GM18511 (cell line): ENCODE results near the gene MSRB1.

Experiments used
- ATAC-seq: cut with Tn5 transposase; IDR thresholded peaks from one replicate; pipeline ENCODE4 v1.9.1; 2021; ENCODE audit warnings: mild to moderate bottlenecking, moderate library complexity; ENCODE audit not compliant: unreplicated experiment

The MSRB1 gene, protein sequence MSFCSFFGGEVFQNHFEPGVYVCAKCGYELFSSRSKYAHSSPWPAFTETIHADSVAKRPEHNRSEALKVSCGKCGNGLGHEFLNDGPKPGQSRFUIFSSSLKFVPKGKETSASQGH

DNA sequence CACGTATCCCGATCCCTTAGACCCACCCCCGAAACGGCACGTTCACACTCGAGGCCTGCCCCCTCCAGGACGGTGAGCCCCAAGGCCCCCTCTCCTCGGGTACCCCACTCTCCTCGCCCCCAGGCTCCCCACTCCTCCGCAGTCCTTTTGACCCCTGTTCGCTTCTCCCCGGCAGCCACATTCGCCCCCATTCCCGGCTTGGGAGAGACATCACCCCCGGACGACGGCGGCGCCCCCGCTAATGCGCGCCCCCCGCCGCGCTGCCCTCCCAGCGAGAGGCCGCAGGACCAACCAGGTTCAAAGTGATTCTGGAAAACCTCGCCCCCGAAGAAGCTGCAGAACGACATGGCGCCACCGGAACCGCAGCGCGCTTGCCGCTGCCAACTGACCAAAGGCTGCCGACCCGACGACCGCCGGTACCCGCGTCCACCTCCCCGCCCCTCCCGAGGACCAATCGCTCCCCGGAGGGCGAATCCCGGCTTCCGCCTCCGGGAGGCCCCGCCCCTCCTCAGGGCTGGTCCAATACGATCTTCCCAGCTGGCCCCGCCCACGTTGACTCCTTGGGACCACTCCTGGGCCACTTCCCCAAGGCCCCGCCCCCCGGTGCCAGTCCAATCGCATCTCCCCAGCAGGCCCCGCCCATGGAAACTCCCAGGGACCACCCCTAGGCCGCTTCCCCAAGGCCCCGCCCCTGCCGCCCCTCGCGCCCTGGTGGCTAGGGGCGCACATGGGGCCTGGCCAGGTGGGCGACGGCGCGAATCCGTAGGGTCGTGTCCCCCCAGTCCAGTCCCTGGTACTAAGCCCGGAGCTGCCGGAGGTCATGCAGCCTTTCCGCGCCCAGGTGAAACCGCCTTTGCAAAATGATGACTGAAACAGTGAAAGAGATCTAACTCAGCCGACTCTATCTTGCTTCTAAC lies at the start of gene MSRB1:
MSRB1 (minus strand) TSS at position 390 of the 917 bp plus-strand sequence; CDS start at position 347, 43 bp downstream.
- peak; percentile 93 for ATAC-seq

DNA sequence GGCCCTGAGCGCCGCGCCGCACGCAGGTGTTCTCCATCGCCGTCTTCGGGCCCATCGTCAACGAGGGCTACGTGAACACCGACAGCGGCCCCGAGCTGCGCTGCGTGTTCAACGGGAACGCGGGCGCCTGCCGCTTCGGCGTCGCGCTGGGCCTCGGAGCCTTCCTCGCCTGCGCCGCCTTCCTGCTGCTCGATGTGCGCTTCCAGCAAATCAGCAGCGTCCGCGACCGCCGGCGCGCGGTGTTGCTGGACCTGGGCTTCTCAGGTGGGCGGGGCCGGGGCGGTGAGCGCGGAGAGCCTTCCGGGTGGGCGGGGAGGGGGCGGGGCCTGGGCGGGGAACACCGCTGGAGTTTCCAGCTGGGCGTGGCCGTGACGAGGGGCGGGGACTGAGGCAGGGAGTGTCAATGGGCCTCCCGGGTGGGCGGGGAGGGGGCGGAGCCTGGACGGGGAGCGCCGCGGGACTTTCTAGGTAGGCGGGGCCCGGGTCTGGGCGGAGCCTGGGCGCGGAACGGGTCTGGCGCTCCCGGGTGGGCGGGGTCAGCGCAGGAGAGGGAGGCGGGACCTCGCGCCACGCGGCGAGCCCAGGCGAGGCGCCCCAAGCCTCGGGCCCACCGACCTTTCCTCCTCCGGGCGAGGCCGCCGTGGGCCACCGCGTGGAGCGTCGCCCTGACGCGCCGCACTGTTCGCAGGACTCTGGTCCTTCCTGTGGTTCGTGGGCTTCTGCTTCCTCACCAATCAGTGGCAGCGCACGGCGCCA lies 49.1 kb upstream of the MSRB1 start:
- ATAC-seq = peak; percentile 47

DNA sequence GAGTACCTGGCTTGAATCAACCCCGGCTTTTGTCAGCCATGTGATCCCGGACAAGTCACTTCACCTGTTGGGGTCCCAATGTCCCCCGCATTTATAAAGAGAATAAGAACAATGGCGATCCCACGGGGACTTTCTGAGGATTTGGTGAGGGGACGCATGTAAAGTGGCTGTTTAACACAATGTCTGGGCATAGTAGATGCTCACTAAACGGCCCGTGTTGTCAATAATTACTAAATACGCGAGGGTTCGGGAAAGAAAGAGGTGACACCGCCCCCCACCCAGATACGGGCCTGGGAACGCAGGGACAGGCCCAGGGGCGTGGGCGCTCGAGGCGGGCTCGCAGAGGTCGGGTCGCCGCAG lies 48.6 kb upstream of the MSRB1 start:
- no peak for ATAC-seq

DNA sequence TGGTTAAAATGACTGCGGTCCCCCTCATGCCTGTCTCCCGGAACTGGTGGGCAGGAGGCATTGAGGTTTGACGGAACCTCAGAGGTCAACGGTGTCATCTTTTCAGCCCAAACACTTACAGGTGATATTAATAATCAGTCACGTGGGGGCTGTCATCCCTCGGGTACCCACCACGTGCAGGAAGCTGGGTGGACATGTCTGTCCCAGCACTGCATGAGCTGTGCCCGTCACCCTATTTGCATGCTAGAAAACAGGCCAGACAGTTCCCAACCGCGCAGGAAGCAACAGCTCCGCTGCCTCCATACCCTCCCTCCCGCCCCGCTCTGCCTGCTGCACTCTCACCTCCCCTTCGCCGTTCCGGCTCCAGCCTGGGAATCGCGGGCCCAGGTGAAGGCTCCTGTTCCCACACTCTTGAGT lies 48.1 kb upstream of the MSRB1 start:
- ATAC-seq = peak; percentile 49

DNA sequence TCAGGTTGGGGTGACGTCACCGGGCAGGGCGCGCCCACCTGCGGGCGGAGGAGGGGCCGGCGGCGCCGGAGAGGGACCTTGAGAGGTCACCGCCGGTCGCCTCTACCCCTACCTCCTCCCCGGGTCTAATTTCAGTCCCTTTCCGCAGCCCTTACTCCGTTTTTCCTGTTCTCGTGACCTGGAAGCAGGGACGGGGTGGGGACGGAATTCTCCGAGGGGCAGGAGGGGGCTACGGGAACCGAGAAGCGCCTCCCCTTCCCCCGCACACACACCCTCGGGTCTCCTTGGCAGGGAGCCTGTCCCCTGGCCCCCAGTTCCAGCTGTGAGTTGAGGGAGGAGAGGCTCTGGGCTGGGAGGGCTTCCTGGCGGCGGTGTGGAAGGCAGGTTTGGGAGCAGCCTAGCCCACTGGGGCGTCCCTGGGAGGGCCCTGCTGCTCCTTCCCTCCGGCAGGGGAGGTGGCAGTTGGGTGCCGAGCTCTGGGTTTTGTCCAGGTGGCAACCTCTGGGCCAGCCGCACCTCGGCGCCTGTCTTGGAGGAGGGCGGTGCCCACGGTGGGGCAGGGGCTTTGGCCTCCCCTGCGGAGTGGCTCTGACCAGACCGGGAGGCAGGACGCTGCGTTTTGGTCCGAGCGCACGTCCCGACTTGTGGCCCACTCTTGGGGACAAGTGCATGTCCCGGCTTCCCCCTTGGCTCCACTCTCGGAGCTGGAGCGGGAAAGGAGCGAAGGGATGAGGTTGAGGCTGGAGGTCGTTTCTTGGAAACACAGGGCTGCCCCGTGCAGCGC lies 47.5 kb upstream of the MSRB1 start:
- ATAC-seq = peak; percentile 10

DNA sequence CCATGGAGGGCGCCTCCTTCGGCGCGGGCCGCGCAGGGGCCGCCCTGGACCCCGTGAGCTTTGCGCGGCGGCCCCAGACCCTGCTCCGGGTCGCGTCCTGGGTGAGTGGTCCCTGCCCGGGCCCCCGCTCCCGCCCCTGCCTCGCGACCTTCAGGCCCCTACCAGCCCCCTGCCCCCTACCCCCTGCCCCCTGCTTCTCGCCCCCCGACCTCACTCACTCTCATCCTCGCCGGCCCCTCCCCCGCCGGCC lies 47.0 kb upstream of the MSRB1 start:
- ATAC-seq = no peak

DNA sequence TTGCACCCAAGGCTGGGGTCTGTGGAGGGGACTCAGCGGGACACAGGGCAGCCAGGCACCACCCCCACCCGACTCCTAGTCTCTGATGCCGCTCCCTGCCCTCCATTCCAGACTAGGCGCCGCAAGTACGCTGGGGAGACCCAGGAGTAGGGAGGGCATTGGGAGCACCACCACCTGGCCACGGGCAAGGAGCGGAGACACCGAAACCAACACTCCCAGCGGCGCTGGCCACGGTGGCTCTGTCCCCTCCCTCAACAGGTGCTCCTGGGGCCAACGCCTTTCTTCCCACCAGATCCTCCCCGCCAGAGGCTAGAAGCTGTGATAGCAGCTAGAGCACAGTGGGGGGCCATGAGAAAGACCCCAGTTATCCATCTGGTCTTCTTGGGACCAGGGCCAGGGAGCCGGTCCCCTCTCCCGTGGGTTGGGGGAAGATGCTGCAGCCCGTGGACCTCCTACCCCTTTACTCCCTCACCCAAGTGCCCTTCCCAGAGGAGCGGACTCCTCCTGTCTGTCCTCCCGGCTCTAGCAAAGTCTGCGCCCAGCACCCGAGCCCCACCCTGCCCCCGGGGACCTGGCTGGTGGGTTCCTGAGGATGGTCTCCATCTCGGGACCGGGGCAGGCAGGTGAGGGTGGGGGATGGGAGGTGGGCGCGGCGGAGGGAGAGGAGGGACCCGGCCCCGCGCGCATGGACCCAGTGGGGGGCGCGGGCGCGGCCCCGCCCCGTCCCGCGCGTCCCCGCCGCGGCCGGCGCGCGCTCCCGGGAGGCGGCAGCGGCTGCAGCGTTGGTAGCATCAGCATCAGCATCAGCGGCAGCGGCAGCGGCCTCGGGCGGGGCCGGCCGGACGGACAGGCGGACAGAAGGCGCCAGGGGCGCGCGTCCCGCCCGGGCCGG lies 46.5 kb upstream of the MSRB1 start, which contains the start of gene SYNGR3:
SYNGR3 (plus strand) TSS at position 762 of the 892 bp plus-strand sequence. CDS start 133 bp downstream, outside the sequence.
- ATAC-seq = no peak

DNA sequence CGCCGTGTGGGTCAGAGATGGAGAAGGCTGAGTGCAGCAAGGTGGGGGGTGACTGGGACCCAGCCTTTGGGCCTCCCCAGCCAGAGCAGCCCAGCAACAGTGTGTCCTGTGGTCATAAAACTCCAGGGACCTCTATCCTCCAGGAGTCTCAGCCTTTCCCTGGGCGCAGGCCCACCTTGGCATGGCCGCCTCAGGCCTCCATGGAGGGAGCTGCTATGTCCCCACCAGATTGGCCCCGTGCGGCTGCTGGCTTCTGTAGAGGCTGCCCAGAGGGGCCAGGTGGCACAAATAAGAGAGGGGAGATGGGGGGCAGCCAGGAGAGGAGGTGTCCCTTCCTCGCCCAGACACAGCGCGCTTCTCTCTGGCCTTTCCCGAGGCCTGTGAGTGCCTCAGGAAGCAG lies 44.2 kb upstream of the MSRB1 start:
- ATAC-seq = no peak

DNA sequence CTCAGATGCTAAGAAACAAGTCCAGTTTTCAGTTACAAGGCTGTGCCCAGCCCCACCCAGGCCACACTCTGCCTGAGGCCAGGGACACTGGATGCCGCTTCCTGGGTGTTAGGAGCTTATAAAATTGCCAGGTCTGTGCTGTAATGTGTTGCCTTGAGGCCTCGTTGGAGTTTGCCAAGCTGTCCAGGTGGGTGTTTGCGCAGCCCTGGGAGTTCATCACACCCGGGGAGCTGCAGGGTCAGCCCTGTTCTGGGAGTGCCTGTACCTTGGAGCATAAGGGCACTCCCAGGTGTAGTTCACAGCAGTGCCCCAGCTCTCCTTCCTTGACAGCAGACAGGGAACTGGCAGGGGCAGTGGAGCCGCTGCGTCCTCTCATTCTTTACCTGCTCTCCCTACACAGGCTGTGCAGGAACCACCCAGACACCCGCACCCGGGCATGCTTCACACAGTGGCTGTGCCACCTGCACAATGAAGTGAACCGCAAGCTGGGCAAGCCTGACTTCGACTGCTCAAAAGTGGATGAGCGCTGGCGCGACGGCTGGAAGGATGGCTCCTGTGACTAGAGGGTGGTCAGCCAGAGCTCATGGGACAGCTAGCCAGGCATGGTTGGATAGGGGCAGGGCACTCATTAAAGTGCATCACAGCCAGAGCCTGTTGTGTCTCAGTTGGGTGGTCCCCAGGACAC lies 42.6 kb upstream of the MSRB1 start:
- no peak for ATAC-seq

DNA sequence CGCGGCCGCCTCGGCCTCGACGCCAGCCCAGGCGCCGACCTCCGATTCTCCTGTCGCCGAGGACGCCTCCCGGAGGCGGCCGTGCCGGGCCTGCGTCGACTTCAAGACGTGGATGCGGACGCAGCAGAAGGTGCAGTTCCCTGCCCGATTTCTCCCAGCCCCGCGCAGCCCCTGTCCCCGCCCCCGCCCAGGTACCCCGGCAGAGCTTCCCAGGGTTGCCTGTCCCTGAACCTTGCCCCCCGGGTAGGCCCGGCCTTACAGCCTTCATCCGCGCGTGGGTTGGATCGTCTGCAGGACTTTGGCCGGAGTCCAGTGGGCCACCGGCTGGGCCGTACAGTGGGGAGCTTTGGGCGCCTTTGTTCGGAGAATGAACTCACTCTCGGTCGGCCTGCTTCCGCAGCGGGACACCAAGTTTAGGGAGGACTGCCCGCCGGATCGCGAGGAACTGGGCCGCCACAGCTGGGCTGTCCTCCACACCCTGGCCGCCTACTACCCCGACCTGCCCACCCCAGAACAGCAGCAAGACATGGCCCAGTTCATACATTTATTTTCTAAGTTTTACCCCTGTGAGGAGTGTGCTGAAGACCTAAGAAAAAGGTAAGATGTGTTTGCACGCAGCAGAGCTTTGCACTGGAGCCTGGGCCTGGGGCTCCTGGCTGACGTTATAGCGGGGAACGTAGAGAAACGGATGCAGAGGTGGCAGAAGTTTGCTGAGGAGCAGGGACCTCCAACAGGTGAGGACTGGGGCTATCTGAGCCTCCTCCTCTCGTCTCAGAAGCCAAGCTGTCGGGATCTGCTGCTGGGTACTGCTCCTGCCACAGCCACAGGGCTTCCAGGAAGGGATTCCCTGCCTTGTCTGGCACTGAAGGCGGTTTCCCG lies 41.6 kb upstream of the MSRB1 start:
- ATAC-seq = peak; percentile 9

DNA sequence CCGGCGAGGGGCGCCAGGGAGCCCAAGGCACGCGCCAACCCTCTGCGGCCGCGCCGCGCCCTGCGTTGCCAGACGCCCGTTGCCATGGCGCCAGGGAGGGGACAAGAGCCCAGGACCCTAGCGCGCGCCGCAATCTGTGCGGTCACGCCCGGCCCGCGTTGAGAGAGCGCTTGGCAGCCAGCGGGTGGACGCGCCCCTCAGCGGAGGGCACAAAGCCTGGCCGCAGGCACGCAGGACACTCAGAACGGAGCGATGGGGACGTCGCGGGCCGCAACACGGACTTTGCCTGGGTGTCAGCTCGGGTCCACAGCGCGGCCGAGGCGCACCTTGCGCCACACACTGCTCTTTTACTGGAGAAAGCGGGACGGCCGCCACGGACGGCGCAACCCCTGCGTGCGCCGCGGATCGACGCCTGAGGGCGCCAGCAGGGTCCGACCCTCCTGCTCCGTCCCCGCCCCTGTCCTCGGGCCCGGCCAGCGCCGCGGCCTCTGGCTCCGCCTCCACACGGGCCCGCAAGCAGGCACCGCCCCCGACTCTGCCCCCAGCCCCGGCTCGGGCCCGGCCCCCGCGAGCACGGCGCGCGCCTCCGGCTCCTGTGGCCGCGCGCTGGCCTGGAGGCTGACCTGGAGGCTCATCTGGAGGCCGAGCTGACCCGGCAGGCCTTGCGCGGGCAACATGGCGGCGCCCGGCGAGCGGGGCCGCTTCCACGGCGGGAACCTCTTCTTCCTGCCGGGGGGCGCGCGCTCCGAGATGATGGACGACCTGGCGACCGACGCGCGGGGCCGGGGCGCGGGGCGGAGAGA lies 40.7 kb upstream of the MSRB1 start, which contains the start of gene GFER:
GFER (plus strand) TSS at position 650 of the 803 bp plus-strand sequence; CDS start at position 676, 26 bp downstream.
- ATAC-seq = peak; percentile 80

DNA sequence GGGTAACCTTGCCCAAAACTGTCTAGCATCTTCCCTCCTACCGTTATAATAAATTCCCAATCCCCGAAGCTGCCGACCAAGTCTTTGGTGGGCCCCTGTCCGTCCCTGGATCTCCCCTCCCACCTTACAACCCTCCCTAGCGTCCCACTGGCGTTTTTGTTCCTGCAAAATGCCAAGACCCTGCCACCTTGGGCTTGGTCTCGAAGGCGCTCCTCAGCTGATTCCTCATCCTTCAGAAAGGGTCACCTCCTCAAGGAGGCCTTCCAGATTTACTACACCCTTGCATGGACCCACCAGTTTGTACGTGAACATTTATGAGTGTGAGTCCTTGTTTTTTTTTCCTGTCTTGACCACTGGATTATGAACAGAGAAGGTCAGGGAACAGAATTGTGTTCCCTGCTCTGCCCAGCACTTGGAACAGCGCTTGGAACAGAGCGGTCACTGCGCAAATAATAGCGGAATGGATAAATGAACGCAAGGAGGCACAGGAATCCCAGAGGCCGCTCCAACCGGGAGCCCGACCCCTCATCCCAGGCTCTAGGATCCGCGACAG lies 40.1 kb upstream of the MSRB1 start:
- ATAC-seq = no peak

DNA sequence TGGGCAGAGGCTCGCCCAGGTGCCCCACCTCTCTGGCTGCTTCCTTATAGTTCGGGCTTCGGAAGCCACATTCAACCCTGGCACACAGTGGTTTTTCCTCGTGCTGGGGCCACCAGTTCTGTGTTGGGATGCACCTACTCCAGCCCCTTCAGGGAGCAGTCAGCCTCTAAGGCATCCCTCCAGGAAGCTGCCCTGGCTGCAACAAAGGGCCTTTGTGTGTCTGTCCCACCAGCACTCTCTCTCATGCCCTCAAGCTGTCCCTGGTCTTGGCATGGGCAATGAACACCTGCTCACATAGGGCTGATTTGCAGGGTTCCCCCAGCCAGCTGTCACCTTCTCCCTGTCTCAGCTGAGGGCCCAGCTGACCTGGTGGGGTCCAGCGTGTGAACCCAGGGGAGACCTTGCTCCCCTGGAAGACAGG lies 39.0 kb upstream of the MSRB1 start:
- ATAC-seq = no peak

DNA sequence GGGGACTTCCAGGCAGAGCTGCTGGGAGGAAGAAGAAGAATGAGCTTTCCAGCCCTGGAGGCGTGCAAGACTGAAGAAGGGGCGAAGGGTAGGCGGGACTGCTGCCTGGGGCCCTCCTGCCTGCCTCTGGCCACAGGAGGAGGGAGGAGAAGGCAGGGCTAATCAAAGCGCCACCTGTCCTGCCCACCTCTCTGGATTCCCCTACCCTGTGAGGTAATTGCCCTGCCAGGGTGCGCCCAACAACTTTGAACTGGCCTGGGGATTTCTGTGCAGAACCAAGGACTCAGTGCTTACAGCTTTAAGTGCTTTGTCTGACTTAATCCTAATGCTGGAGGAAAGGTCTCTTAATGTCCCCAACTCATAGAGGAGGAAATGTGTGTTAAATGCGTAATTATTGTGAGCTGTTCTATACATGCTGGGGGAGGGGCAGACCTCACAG lies 38.4 kb upstream of the MSRB1 start, which contains the start of gene NOXO1:
NOXO1 (minus strand) TSS at position 72 of the 439 bp plus-strand sequence. CDS start 290 bp downstream, outside the sequence.
- ATAC-seq = no peak

DNA sequence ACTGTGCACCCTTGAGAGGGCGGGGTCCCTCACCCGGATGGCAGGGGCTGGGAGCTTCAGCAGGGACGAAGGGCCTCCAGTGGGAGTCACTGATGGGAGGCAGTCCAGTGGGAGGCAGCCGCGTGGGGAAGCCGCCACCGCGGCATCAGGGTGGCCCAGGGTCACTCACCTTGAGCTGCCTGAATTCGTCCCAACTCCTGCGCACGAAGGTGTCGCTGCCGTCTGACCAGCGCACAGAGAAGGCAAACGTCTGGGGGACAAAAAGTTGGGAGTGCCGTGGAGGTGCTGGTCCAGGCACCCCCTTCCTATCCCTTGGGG lies 37.7 kb upstream of the MSRB1 start:
- no peak for ATAC-seq

DNA sequence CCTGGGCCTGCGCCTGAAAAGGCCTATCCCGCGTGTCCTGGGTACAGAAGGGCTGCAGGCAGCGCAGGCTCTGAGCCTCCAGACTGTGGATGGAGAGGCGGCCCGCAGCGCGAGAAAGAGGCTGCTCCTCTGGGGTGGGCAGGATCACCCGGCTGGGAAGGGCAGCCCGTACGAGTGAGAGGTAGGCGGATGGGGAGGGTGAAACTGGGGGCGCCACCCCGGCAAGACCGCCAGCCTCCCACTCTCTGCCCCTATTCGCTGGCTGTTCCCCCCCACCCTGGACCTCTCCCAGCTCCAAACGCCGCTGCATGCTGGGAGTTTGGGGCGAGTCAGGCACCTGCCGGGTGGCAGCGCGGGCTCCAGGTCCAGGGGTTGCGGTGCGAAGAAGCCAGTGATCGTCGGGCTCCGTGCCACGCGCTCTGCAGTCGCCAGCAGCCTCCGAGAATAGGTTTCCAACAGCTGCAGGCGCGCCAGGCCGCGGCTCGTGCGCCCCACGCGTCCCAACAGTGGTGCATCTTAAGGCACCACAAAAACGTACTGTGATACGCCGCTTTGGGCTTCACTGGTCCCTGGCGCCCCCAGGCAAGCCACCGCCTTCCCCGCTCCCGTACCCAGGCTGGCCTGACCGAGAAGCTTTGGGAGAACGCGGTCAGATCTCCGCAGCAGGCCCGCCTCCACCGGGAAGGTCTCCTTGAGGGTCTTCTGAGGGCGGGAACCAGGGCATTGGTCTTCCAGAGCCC lies 37.2 kb upstream of the MSRB1 start:
- no peak for ATAC-seq
